ENCODE measurements around the gene DES. TPM values are rescaled to one million over a fixed set of nuclear protein-coding genes. Genes with fewer than 3 reads are reported as not detected.

The DES gene
- total RNA-seq, 1 experiment from 2014 or later: not detected

DNA sequence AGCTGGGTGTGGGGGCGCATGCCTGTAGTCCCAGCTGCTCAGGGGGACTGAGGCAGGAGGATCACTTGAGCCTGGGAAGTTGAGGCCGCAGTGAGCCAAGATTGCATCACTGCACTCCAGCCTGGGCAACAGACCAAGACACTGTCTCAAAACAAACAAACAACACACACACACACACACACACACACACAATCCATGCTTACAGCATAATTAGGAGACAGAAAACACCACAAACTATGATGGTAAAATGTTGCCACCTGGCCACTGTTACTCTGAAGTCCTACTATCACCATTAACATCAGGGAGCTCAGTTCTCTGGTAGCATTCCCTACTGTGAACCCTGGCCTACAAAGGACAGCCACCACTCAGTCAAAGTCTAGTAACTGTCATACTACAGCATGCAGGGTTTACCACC, 48.7 kb upstream of the DES start:
- no peaks in the 10 kb centered on the region for H3K79me2 ChIP-seq (ENCODE audit: low read length)
- no peaks in the 10 kb centered on the region for H3K4me1 ChIP-seq (ENCODE audit: insufficient read depth, low read length)
- no peaks in the 10 kb centered on the region for H3K9me2 ChIP-seq (replicated peaks; ENCODE audit: low read length)
- ATAC-seq: peak; percentile 46
- ChIA-PET CTCF (interaction anchor here (0.5 kb wide), 1 partner anchor 158 kb away, joined by 11 read pairs; no protein-coding TSS in a partner anchor), POLR2A (ENCODE audit: unreplicated experiment) (no interaction called here)
- H2AFZ ChIP-seq (ENCODE audit: low read length): no peak overlapping the region
- H3F3A ChIP-seq (ENCODE audit: low read length, unreplicated experiment): no peaks in the 10 kb centered on the region
- intact Hi-C loops (cut with micrococcal nuclease): no loop called here
- no peaks in the 10 kb centered on the region for H4K20me1 ChIP-seq (ENCODE audit: low read length)
- no peak overlapping the region for H3K4me2 ChIP-seq (ENCODE audit: low read length)
- peak; percentile 42 for DNase-seq
- TF ChIP-seq CTCF (conservative IDR thresholded peaks at IDR 0.05; ENCODE audit: low read depth, low read length): no peak
- no peak for TF ChIP-seq EZH2phosphoT487 (IDR thresholded peaks at IDR 0.05; ENCODE audit: borderline replicate concordance, low read length)
- TF ChIP-seq EZH2 (IDR thresholded peaks at IDR 0.05; ENCODE audit: low read length, unreplicated experiment): no peak
- no peak overlapping the region for H3K9ac ChIP-seq (ENCODE audit: low read length)
- H3K36me3 ChIP-seq (ENCODE audit: low read depth, low read length): peaks cover 3% of the 10 kb centered on the region; the same call in 1 of the 2 replicates
- H3K27me3 ChIP-seq (ENCODE audit: low read length): no peaks in the 10 kb centered on the region
- H3K4me3 ChIP-seq (ENCODE audit: low read length): no peak overlapping the region
- no peak overlapping the region for H3K27ac ChIP-seq (ENCODE audit: low read length)
- H3K9me3 ChIP-seq (ENCODE audit: low read length): no peaks in the 10 kb centered on the region
- BruUV-seq (replicated peaks): no TSS peak

DNA sequence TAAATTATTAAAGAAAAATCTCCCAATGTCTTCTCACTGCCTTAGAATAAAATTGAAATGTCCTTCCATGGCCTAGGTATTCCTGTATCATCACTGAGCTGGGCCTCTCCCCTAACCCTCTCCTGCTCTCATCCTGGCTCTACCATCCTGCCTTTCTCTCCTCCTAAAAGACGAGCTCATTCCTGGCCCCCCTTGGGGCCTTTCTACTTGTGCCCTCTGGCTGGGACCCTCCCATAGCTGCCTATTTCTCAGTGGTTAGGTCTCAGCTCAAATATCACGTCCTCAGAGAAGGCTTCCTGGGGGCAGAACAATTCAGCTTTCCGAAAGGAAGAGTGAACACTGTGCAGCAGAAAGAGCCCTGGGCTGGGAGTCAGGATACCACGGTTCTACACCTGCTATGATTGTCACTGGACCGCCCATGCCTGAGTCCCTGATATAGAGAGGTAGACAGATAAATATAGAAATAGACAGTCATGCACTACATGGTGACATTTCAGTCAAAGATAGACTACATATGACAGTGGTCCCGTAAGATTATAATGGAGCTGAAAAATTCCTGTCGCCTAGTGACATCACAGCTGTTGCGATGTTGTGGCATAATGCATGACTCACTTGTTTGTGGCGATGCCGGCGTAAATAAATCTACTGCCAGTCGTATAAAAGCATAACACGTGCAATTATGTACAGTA, 39.9 kb upstream of the DES start:
- no peak overlapping the region for H3K9ac ChIP-seq (ENCODE audit: low read length)
- no peaks in the 10 kb centered on the region for H3K9me3 ChIP-seq (ENCODE audit: low read length)
- H3F3A ChIP-seq (ENCODE audit: low read length, unreplicated experiment): no peaks in the 10 kb centered on the region
- no peak for TF ChIP-seq EZH2phosphoT487 (IDR thresholded peaks at IDR 0.05; ENCODE audit: borderline replicate concordance, low read length)
- TF ChIP-seq CTCF (conservative IDR thresholded peaks at IDR 0.05; ENCODE audit: low read depth, low read length): no peak
- no peak for TF ChIP-seq EZH2 (IDR thresholded peaks at IDR 0.05; ENCODE audit: low read length, unreplicated experiment)
- intact Hi-C loops (cut with micrococcal nuclease): no loop called here
- DNase-seq (no peak), ATAC-seq (no peak)
- CTCF ChIA-PET: no interaction called here
- H4K20me1 ChIP-seq (ENCODE audit: low read length): no peaks in the 10 kb centered on the region
- H3K4me1 ChIP-seq (ENCODE audit: insufficient read depth, low read length): no peaks in the 10 kb centered on the region
- no peak overlapping the region for H3K4me2 ChIP-seq (ENCODE audit: low read length)
- H3K4me3 ChIP-seq (ENCODE audit: low read length): no peak overlapping the region
- POLR2A ChIA-PET (ENCODE audit: unreplicated experiment): interaction anchor here (0.8 kb wide), 1 partner anchor 10 kb away, joined by 3 read pairs; the partner anchor contains the start of gene DNPEP
- no TSS peak for BruUV-seq (replicated peaks)
- H2AFZ ChIP-seq (ENCODE audit: low read length): no peak overlapping the region
- H3K27me3 ChIP-seq (ENCODE audit: low read length): no peaks in the 10 kb centered on the region
- no peaks in the 10 kb centered on the region for H3K79me2 ChIP-seq (ENCODE audit: low read length)
- no peak overlapping the region for H3K27ac ChIP-seq (ENCODE audit: low read length)
- H3K9me2 ChIP-seq (replicated peaks; ENCODE audit: low read length): no peaks in the 10 kb centered on the region
- H3K36me3 ChIP-seq (ENCODE audit: low read depth, low read length): peaks cover 14% of the 10 kb centered on the region

DNA sequence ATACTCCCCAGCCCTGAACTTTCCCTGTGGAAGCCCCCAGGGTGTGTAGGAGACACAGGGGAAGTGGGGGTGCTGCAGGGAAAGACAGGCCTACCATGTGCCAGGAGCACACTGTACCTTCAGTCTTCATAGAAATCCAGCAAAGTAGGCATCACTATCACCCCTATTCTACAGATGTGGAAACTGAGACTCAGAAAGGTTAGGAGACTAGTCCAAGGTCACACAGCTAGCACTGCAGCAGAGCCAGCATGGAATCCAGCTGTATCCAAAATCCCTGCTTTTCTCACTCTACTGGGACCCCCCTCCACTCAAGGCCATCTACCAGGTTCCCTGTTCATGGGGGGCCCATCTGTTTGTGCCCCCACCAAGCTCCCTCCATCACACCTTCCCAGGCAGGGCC, 37.3 kb upstream of the DES start:
- Histone ChIP-seq H3K9me3 (ENCODE audit: low read length) (no peaks in the 10 kb centered on the region), H3K27ac (ENCODE audit: low read length) (no peak overlapping the region), H3K4me2 (ENCODE audit: low read length) (no peak overlapping the region), H3K9me2 (replicated peaks; ENCODE audit: low read length) (no peaks in the 10 kb centered on the region), H3K4me1 (ENCODE audit: insufficient read depth, low read length) (no peaks in the 10 kb centered on the region), H2AFZ (ENCODE audit: low read length) (no peak overlapping the region), H3K36me3 (ENCODE audit: low read depth, low read length) (peaks cover 24% of the 10 kb centered on the region), H4K20me1 (ENCODE audit: low read length) (no peaks in the 10 kb centered on the region), H3K79me2 (ENCODE audit: low read length) (no peaks in the 10 kb centered on the region), H3K9ac (ENCODE audit: low read length) (no peak overlapping the region), H3K27me3 (ENCODE audit: low read length) (no peaks in the 10 kb centered on the region), H3F3A (ENCODE audit: low read length, unreplicated experiment) (no peaks in the 10 kb centered on the region), H3K4me3 (ENCODE audit: low read length) (no peak overlapping the region)
- POLR2A ChIA-PET (ENCODE audit: unreplicated experiment): no interaction called here
- no peak for TF ChIP-seq CTCF (conservative IDR thresholded peaks at IDR 0.05; ENCODE audit: low read depth, low read length)
- no peak for TF ChIP-seq EZH2phosphoT487 (IDR thresholded peaks at IDR 0.05; ENCODE audit: borderline replicate concordance, low read length)
- TF ChIP-seq EZH2 (IDR thresholded peaks at IDR 0.05; ENCODE audit: low read length, unreplicated experiment): no peak
- no TSS peak for BruUV-seq (replicated peaks)
- CTCF ChIA-PET: no interaction called here
- intact Hi-C loops (cut with micrococcal nuclease): loop anchor here (10.0 kb wide), 1 partner anchor 216 kb away; the partner anchor contains the start of gene NHEJ1
- ATAC-seq: no peak
- DNase-seq: no peak
